Stomach (tissue), 4 donors: Measurements from ENCODE around the gene IARS2.

ENCODE experiments used
- EP300 ChIP-seq: sonication (generic); formaldehyde crosslinking; IDR thresholded peaks from one replicate; pipeline ENCODE4 v1.6.1; 2017; ENCODE audit warnings: antibody characterized with exemption
- POLR2A ChIP-seq, 4 donors: fragments of 450-650 bp; IDR thresholded peaks; one replicate each; pipeline ENCODE4 v1.6.1; 2016; ENCODE audit warnings: antibody characterized with exemption in 4 of 4, control low read depth in 2 of 4, mild to moderate bottlenecking in 1 of 4, moderate library complexity in 1 of 4
- POLR2AphosphoS5 ChIP-seq, 3 donors: sonication (generic); formaldehyde crosslinking; IDR thresholded peaks; one replicate each; pipeline ENCODE4 v1.6.1; 2016; ENCODE audit warnings: antibody characterized with exemption in 3 of 3
- TF ChIP-seq, protein P1 (sequence below), 7 experiments: fragments of 450-650 bp in 4 of 7; fragments of 200-600 bp in 3 of 7; sonication (generic) in 3 of 7; IDR thresholded peaks; one replicate each; pipeline ENCODE4 v1.5.1; 2016 to 2019; ENCODE audit warnings: antibody characterized with exemption in 7 of 7, control low read depth in 2 of 7, mild to moderate bottlenecking in 1 of 7

DNA sequence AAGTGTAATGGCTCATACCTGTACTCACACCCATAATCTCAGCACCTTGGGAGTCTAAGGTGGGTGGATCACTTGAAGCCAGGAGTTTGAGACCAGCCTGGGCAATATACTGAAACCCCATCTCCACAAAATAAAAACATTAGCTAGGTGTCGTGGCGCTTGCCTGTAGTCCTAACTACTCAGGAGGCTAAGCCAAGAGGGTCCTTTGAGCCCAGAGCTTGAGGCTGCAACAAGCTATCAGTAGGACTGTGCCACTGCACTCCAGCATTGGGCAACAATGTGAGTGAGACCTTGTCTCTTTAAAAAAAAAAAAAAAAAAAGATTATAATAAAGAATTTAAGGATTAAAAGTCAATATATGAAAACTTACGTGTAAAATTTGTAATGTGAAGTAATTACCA is 16.0 kb upstream of the IARS2 start:
- TF ChIP-seq, protein P1, sequence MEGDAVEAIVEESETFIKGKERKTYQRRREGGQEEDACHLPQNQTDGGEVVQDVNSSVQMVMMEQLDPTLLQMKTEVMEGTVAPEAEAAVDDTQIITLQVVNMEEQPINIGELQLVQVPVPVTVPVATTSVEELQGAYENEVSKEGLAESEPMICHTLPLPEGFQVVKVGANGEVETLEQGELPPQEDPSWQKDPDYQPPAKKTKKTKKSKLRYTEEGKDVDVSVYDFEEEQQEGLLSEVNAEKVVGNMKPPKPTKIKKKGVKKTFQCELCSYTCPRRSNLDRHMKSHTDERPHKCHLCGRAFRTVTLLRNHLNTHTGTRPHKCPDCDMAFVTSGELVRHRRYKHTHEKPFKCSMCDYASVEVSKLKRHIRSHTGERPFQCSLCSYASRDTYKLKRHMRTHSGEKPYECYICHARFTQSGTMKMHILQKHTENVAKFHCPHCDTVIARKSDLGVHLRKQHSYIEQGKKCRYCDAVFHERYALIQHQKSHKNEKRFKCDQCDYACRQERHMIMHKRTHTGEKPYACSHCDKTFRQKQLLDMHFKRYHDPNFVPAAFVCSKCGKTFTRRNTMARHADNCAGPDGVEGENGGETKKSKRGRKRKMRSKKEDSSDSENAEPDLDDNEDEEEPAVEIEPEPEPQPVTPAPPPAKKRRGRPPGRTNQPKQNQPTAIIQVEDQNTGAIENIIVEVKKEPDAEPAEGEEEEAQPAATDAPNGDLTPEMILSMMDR (IDR thresholded peaks at IDR 0.05): no peak
- TF ChIP-seq POLR2A (IDR thresholded peaks at IDR 0.05) (no peak), POLR2AphosphoS5 (IDR thresholded peaks at IDR 0.05) (no peak), EP300 (no peak)
